GM18507 (cell line): ENCODE data around the gene TRHDE.

Source experiments
- DNase-seq: peaks from one replicate; pipeline ENCODE4 v3.0.0; 2011; ENCODE audit warnings: low read depth; ENCODE audit not compliant: insufficient read length; ENCODE audit errors: extremely low spot score
- FAIRE-seq: peaks from 2 replicates; lab custom pipeline; 2011; peaks lifted over from hg19 to GRCh38; lab: Jason Lieb, UNC

TRHDE gene, protein sequence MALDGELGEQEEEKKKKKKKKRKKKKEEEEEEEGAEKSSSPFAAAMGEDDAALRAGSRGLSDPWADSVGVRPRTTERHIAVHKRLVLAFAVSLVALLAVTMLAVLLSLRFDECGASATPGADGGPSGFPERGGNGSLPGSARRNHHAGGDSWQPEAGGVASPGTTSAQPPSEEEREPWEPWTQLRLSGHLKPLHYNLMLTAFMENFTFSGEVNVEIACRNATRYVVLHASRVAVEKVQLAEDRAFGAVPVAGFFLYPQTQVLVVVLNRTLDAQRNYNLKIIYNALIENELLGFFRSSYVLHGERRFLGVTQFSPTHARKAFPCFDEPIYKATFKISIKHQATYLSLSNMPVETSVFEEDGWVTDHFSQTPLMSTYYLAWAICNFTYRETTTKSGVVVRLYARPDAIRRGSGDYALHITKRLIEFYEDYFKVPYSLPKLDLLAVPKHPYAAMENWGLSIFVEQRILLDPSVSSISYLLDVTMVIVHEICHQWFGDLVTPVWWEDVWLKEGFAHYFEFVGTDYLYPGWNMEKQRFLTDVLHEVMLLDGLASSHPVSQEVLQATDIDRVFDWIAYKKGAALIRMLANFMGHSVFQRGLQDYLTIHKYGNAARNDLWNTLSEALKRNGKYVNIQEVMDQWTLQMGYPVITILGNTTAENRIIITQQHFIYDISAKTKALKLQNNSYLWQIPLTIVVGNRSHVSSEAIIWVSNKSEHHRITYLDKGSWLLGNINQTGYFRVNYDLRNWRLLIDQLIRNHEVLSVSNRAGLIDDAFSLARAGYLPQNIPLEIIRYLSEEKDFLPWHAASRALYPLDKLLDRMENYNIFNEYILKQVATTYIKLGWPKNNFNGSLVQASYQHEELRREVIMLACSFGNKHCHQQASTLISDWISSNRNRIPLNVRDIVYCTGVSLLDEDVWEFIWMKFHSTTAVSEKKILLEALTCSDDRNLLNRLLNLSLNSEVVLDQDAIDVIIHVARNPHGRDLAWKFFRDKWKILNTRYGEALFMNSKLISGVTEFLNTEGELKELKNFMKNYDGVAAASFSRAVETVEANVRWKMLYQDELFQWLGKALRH

GRCh38 chr12:72272091-72272661 lies at the start of gene TRHDE:
Gene TRHDE, plus strand, starts transcription at chr12:72272370. Its CDS starts 274 bp downstream, at chr12:72272644.
- FAIRE-seq = no peak
- no peak for DNase-seq

- DNase-seq = no peak
- no peak for FAIRE-seq
Observed at GRCh38 chr12:72226510-72226909, 45.7 kb upstream of the TRHDE start.

DNA sequence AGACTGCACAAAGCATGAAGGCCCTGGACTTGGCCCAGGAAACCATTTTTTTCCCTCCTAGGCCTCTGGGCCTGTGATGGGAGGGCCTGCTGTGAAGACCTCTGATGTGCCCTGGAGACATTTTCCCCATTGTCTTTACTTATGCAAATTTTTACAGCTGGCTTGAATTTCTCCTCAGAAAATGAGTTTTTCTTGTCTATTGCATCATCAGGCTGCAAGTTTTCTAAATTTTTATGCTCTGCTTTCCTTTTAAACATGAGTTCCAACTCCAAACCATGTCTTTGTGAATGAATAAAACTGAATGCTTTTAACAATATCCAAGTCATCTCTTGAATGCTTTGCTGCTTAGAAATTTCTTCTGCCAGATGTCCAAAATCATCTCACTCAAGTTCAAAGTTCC lies 43.7 kb upstream of the TRHDE start:
- DNase-seq = no peak
- no peak for FAIRE-seq

GRCh38 chr12:72230589-72230988 lies 41.6 kb upstream of the TRHDE start:
- FAIRE-seq (no peak), DNase-seq (no peak)

DNA sequence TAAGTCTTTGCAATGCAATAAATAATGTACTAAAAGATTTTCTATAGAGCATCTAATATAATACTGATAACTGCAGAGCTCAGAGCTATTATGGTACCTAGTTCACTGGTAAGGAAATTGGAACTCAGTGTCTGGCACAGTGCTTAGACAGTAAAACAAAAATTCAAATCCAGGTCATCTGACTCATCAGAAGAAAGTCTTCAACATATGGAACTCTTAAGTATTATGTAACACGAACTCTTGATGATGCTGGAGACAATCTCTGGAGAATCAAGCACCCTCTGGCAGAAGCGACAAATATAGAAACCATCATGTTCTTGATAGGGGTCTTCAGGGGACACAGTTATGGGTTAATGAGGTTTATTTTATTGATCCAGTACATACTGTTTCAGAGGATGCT lies 37.3 kb upstream of the TRHDE start:
- DNase-seq (no peak), FAIRE-seq (no peak)

GRCh38 chr12:72236071-72236705 lies 36.0 kb upstream of the TRHDE start:
- FAIRE-seq (no peak), DNase-seq (no peak)

GRCh38 chr12:72241552-72241951 lies 30.6 kb upstream of the TRHDE start:
- DNase-seq (no peak), FAIRE-seq (no peak)

GRCh38 chr12:72242946-72243345 lies 29.2 kb upstream of the TRHDE start:
- no peak for FAIRE-seq

DNA sequence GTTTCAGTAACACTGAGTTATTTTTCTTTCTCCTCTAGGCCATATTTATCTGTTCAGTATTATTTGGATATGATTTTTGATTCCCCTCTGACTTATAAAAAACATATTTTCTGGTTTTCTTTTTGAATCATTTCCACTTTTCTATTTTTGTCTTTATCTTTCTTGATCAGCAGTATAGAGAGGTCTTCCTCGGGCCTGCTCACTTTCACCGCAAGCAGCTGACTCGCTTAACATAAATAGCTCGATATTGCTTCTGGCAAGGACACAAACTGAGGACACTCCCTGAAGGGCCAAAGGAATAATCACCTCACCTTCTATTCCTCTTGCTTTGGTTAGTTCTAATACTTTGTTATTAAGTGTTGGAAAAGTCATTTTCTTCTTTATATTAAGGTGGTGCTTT lies 25.8 kb upstream of the TRHDE start:
- DNase-seq (no peak), FAIRE-seq (no peak)

More at GRCh38 chr12:72242946-72243345, 29.2 kb upstream of the TRHDE start:
- no peak for DNase-seq

DNA sequence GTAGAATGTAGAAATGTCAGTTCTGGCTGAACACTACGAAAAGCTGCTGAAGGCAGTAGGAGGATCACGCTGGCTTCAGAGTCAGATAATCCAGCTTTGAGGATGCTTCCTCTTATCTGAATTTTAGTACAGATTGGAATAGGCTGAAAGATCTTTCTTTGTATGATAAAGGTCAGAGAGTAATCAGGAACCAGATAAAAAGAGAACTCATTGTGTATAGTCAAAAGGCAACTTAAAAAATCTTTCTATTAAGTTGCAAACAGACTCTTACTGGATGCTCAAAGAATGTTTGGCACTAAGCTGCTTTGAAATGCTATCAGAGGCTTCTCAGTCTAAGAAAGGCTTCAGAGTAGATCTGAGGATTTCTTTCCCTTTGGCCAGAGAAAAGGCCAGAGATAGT lies 21.8 kb upstream of the TRHDE start:
- DNase-seq (no peak), FAIRE-seq (no peak)

DNA sequence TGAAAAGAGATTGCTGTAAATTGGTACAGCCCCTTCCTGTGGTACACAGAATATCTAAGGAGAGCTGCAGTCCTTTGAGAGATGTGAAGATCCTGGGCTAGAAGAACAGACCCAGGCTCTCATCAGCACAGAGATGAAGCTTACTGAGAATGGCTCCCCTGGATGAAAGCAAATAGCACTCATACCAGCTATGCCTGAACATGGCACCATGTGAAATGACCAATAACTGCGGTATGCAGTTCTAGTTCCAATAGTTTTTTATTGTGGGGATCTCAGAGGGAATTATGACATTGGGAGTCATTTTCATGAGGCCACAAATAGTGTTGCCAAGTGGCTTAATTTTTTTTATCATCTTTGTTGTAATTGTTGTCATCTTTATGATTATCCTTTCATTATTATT lies 15.4 kb upstream of the TRHDE start:
- no peak for FAIRE-seq
- DNase-seq = no peak

DNA sequence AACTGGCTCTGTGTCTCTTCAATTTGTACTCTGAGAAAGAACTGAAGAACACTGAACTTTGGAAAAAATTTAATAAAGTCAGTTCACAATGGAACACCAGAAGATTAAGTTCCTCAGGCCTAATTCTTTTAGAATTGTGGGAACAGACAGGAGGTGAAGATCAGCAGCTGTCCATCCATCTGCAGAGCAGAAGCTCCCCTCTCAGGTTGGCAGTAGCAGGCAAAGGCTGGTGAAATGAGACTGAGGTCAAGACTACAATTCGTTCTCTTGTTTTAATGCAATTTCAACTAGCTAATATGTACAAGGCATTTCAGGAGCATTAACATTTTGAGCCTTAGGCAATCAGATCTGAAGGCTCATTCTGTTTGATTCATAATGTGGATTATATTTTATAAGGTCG lies 10.3 kb upstream of the TRHDE start:
- FAIRE-seq = no peak

DNA sequence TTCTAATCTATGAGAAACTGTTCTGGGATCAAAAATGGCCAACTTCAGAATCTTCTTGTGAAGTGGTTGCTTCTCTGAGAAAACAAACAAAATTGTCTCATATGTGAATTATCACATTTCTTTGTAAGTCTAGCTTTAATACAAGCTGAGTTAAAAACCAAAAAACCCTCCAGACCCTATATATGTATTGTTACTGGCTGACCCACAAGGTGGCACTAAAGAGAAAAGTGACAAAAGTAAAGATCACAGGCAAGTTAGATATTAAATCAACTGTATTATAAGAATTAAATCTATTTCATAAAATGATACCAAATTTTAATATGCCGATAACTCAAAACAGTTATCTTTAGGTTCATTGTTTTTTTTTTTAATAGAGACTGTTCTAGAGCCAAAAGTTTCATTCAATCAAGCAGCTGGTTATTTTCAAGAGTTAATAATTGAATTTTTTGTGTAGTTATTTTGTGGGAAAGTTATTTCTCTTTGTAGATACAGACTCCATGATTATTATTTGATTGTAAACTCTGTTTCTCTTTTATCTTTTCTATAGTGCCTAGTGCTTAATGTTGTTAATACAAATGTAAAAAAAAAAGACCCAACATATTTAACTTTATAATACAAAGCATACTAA lies 7.5 kb upstream of the TRHDE start:
- DNase-seq (no peak), FAIRE-seq (no peak)

More for the DNA sequence above, 10.3 kb upstream of the TRHDE start:
- DNase-seq = no peak

GRCh38 chr12:72267974-72268373 lies 4.2 kb upstream of the TRHDE start:
- FAIRE-seq (no peak), DNase-seq (no peak)

DNA sequence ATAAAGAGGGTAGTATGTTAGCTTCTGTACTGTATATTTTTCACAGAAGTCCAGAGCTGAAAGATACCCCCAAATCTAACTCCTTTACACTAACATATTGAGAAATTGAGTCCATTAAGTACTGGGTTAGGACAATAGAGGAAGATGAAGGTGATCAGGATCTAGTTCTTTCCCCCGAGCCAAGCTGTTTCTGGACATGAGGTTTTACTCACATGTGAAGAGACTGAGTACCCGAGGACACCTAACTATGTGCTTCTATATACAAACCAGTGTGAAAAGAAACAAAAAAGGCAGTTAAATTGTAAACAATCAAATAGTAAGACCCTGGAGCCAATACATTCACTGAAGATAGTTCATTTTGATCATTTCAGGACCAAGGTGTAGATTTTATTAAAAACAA lies 3.8 kb upstream of the TRHDE start:
- FAIRE-seq = no peak
- no peak for DNase-seq

- DNase-seq (no peak), FAIRE-seq (no peak)
Observed at GRCh38 chr12:72269491-72269890, 2.7 kb upstream of the TRHDE start.

GRCh38 chr12:72270246-72270645 lies 1.9 kb upstream of the TRHDE start:
- DNase-seq = no peak

GRCh38 chr12:72270961-72271360 lies 1.2 kb upstream of the TRHDE start:
- FAIRE-seq = no peak
- DNase-seq = no peak

More at GRCh38 chr12:72270246-72270645, 1.9 kb upstream of the TRHDE start:
- FAIRE-seq = no peak

DNA sequence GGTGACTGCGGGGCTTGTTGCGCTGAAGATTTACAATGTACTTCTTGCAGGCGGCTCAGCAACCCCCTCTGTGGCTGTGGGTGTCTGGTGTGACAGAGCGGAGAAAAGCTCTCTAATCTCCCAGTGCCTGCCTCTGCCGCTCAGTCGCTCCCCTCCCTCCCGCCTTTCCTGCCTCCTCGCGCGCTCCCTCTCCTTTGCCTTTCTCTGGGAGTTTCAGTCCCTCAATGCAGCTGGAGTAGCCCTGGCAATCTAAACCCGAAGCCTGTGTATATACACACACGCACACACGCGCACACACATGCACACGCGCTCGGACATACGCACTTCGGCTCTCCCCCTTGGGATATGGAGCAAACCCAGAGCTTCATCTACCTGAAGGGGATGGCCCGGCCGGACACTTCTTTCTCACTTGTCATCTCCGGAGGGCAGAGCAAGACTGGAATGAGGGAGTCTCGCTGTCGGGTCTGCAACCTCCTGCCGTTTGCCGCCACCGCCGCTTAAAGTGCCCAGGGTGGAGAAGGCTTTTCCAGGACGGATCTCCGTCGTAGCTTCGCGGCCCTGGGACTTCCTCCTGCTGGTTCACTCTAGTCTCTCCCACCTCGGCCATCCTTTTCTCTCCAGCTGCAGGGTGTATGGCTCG lies 599 bp upstream of the TRHDE start:
- no peak for FAIRE-seq
- DNase-seq = no peak
